Measurements from ENCODE around the gene TLE1. TPM values are rescaled to one million over a fixed set of nuclear protein-coding genes. Genes with fewer than 3 reads are reported as not detected.

The TLE1 gene
- total and polyA plus RNA-seq, 2 donors (not counting 1 experiment from before 2014, with no cell fraction given): 33.5 to 80.3 TPM

- Histone ChIP-seq H4K20me1 (ENCODE audit: control insufficient read depth, insufficient read depth, low read length, poor library complexity, severe bottlenecking) (no peaks in the 10 kb centered on the region), H3K27ac (ENCODE audit: low read length in 2 of 2) (no peak overlapping the region), H3K4me1 (ENCODE audit: control insufficient read depth in 2 of 2, insufficient read depth in 2 of 2, low read length in 2 of 2) (no peaks in the 10 kb centered on the region), H3K9ac (ENCODE audit: low read length) (no peak overlapping the region), H3K79me2 (ENCODE audit: control insufficient read depth, insufficient read depth, low read length) (no peaks in the 10 kb centered on the region), H3K27me3 (replicated peaks in 1 of 4; ENCODE audit: control extremely low read depth in 1 of 4, control insufficient read depth in 3 of 4, insufficient read depth in 4 of 4, low read length in 3 of 4) (no peaks in the 10 kb centered on the region), H3K36me3 (replicated peaks in 1 of 2; ENCODE audit: control extremely low read depth in 1 of 2, control insufficient read depth in 1 of 2, extremely low read depth in 1 of 2, insufficient read depth in 2 of 2, low read length in 1 of 2) (no peaks in the 10 kb centered on the region), H3K9me3 (ENCODE audit: control extremely low read depth in 1 of 3, control insufficient read depth in 2 of 3, insufficient read depth in 1 of 3, low read length in 2 of 3) (peaks cover 0 to 7% (median 0%) of the 10 kb centered on the region in 3 donors), H2AFZ (ENCODE audit: insufficient read depth, low read depth, low read length, poor library complexity, severe bottlenecking) (no peak overlapping the region), H3K4me3 (ENCODE audit: control extremely low read depth in 1 of 5, extremely low read depth in 1 of 5, insufficient read depth in 1 of 5, low read depth in 2 of 5, low read length in 4 of 5) (no peak overlapping the region), H3K4me2 (replicated peaks; ENCODE audit: low read depth, low read length, poor library complexity, severe bottlenecking) (no peak overlapping the region)
- TF ChIP-seq CTCF (IDR thresholded peaks at IDR 0.05): no peak
- intact Hi-C loops (cut with micrococcal nuclease): no loop called here
- Mint-ChIP-seq H3K27me3 (peaks cover 3% of the 10 kb centered on the region), H3K4me3 (no peak overlapping the region), H3K9me3 (ENCODE audit: insufficient read depth) (peaks cover 4% of the 10 kb centered on the region), H3K27ac (no peak overlapping the region), H3K4me1 (peaks cover 1% of the 10 kb centered on the region)
- DNase-seq (no peak), ATAC-seq (ENCODE audit: low read depth) (no peak)
- ChIA-PET POLR2A (no interaction called here), CTCF (no interaction called here)
- 100% methylated on average over 2 of the region's 6 CpGs for WGBS (ENCODE audit: insufficient coverage)
Observed at GRCh38 chr9:81716409-81716808, 27.1 kb upstream of the TLE1 start.

GRCh38 chr9:81705578-81705977 is 16.2 kb upstream of the TLE1 start:
- ATAC-seq (ENCODE audit: low read depth): no peak
- H3K36me3 ChIP-seq (replicated peaks in 1 of 2; ENCODE audit: control extremely low read depth in 1 of 2, control insufficient read depth in 1 of 2, extremely low read depth in 1 of 2, insufficient read depth in 2 of 2, low read length in 1 of 2): no peaks in the 10 kb centered on the region
- H3K27ac ChIP-seq (ENCODE audit: low read length in 2 of 2): no peak overlapping the region
- H3K4me3 ChIP-seq (ENCODE audit: control extremely low read depth in 1 of 5, extremely low read depth in 1 of 5, insufficient read depth in 1 of 5, low read depth in 2 of 5, low read length in 4 of 5): no peak overlapping the region
- ChIA-PET CTCF (interaction anchor here (0.9 kb wide), 1 partner anchor 27 kb away, joined by 4 read pairs; no protein-coding TSS in a partner anchor), POLR2A (no interaction called here)
- H3K9ac ChIP-seq (ENCODE audit: low read length): no peak overlapping the region
- no peak overlapping the region for H3K4me3 Mint-ChIP-seq
- H3K9me3 Mint-ChIP-seq (ENCODE audit: insufficient read depth): no peaks in the 10 kb centered on the region
- DNase-seq: no peak
- no peaks in the 10 kb centered on the region for H3K27me3 ChIP-seq (replicated peaks in 1 of 4; ENCODE audit: control extremely low read depth in 1 of 4, control insufficient read depth in 3 of 4, insufficient read depth in 4 of 4, low read length in 3 of 4)
- H3K27me3 Mint-ChIP-seq: no peaks in the 10 kb centered on the region
- no peak overlapping the region for H3K27ac Mint-ChIP-seq
- no peaks in the 10 kb centered on the region for H3K79me2 ChIP-seq (ENCODE audit: control insufficient read depth, insufficient read depth, low read length)
- H3K9me3 ChIP-seq (ENCODE audit: control extremely low read depth in 1 of 3, control insufficient read depth in 2 of 3, insufficient read depth in 1 of 3, low read length in 2 of 3): no peaks in the 10 kb centered on the region
- no CpG with 5 or more reads among the region's 2 CpGs for WGBS (ENCODE audit: insufficient coverage)
- no peak overlapping the region for H3K4me2 ChIP-seq (replicated peaks; ENCODE audit: low read depth, low read length, poor library complexity, severe bottlenecking)
- intact Hi-C loops (cut with micrococcal nuclease): no loop called here
- H4K20me1 ChIP-seq (ENCODE audit: control insufficient read depth, insufficient read depth, low read length, poor library complexity, severe bottlenecking): no peaks in the 10 kb centered on the region
- no peaks in the 10 kb centered on the region for H3K4me1 Mint-ChIP-seq
- no peaks in the 10 kb centered on the region for H3K4me1 ChIP-seq (ENCODE audit: control insufficient read depth in 2 of 2, insufficient read depth in 2 of 2, low read length in 2 of 2)
- TF ChIP-seq EZH2 (IDR thresholded peaks at IDR 0.05; ENCODE audit: borderline replicate concordance, insufficient read depth, low read depth, low read length, poor library complexity, severe bottlenecking) (no peak), CTCF (IDR thresholded peaks at IDR 0.05) (no peak)
- H2AFZ ChIP-seq (ENCODE audit: insufficient read depth, low read depth, low read length, poor library complexity, severe bottlenecking): no peak overlapping the region
